Hematopoietic multipotent progenitor cell treated with erythropoietin and hydrocortisone succinate and interleukin-3 and kit ligand, for 8 days (in vitro differentiated cells): Measurements from ENCODE around the gene MBNL2.
"Not testable (repeated sequence)": the region's sequence is repeated elsewhere in the genome, so short reads cannot be mapped to it uniquely, and the experiment has no call there.

ENCODE experiments used
- DNase-seq: peaks from one replicate; pipeline ENCODE4 v3.0.0-alpha.2; 2015

The MBNL2 gene

DNA sequence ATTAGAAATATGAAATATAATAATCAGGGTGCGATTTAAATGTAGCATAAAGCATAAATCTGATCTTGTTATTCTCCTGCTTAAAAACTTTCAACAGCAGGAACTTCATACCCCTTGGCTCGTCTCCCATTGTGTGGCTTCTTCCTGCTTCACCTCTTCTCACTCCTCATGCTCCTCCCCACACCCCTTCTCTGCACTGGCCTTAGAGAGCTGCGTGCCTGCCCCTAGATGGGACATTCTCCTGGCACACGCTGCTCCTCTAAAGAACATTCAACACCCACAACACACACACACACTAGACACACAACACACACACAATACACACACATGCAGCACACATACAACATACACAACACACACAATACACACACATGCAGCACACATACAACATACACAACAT lies 107.2 kb downstream of the MBNL2 start:
- peak; percentile 56 for DNase-seq

- no peak for DNase-seq
Measured at GRCh38 chr13:97330448-97330847, 108.3 kb downstream of the MBNL2 start.

GRCh38 chr13:97332742-97333141 lies 110.6 kb downstream of the MBNL2 start:
- no peak for DNase-seq

- no peak for DNase-seq
Measured at GRCh38 chr13:97333983-97334382, 111.8 kb downstream of the MBNL2 start.

- DNase-seq, result no peak
Measured at GRCh38 chr13:97334690-97335089, 112.6 kb downstream of the MBNL2 start.

DNA sequence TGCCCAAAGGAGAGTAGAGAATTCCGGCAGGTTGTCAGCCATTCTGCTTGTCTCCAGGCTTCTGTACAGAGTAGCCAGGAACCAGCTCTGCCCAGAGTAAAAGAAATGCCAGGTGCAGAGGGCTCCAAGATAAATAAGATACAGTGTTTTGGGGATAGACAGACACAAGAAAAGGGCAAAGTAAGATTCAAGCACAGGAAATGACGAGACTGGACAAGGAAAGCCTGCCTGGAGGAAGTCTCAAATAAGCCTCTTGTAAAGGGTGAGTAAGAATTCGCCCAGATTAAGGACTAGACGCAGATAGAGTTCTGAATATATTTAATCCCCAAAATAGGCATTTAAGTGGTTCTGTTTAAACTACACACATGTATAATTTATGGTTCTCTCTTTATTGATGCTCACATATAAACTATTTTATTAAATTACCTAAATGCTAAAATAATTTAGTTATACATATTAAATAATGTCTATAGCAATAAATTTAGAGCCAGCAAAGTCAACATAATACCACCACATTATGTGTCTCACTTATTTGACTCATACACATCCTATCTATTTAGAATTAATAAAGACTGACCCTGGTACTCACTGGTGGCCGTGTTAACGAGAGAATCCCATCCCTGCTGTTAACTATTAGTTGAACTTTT lies 113.5 kb downstream of the MBNL2 start:
- DNase-seq, result no peak

DNA sequence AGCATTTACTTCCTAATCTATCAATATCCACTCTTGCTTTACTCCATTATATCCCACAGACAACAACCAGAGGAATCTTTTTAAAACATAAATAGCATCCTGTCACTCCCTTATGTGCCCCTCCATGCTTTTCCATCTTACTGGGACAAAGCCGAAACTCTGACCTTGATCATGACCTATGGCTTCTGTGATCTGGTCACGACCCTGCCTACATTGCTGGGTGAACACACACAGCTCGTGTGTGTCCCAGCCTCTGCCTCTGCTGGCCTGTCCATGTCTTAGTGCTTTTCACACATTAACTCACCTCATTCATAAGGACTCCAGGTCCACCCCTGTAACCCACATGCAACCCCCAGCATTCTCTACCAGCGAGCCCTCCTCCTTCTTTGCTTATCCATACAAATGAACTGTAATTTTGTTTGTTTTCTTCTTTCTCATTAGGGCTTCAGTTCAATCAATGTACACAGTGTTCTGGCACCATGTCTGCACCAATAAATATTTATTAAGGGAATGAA lies 115.9 kb downstream of the MBNL2 start:
- DNase-seq, result no peak

DNA sequence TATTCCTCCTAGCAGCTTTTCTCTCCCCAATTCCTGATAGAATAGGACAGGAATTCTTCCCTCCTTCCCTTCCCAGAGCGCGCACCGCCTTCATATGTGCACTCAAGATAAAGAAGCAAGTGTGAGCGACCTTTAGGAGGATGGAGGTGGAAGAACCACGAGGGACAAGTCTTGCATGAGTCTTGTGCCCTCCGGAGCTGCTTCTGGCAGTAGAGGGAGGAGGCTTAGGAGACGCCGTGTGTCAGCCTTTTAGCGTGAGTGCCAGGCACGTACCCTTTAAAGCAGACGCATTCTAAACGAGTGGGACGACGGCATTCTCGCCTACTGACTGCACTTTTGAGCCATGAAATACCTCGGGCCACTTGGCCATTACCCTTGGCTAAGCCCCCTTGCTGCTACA lies 116.4 kb downstream of the MBNL2 start:
- no peak for DNase-seq

GRCh38 chr13:97339019-97339987 lies 117.2 kb downstream of the MBNL2 start:
- peak; percentile 9 for DNase-seq

DNA sequence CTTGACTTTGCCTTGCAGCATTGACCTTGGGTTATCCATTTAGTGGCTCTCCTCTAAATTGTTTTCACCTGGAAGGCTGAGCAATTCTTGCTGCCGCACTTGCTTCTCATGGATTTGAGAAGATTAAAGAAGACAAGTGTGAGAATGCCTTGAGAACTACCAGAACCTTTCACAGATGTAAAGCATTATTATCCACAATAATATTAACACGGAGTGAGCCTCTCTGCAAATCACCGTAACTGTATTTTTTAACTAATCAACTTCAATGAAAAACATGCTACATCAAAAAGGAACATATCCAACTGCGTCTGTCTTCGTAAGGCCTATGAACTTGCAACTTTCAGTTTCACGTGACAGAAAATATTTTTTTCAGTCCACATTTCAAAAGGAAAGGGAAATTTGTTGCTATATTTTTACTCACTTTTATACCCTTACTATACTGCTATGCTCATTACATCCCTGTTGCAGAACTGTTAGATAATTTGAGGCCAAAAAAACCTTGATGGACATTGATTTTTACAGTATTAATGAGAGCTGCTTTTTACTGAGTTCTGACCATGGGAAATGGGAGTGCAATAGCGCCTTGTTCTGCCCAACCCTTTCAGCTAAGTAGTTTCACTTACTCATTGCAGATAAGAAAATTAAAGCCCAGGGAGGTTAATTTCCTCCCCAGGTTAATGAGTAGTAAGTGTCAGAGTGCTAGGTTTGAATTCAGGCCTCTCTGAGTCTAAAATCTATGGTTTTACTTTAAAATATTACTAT lies 118.0 kb downstream of the MBNL2 start:
- peak; percentile 7 for DNase-seq

DNA sequence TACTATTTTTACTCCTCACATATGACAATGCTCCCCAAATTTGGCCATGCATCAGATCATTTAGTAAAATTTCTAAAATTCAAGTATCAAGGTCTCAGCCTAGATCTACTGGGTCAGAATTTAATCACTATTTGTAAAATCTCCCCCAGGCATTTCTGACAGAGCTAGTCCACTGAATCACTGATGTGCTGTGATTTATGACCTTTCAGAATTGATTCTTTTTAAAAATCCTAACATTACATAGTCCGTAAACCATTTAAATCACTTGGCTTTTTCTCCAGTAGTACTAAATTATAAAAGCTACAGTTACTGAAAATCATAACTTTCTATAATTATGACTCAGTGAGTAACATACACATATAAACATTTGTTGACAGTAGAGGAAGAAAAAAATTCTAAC lies 119.0 kb downstream of the MBNL2 start:
- DNase-seq, result no peak

DNA sequence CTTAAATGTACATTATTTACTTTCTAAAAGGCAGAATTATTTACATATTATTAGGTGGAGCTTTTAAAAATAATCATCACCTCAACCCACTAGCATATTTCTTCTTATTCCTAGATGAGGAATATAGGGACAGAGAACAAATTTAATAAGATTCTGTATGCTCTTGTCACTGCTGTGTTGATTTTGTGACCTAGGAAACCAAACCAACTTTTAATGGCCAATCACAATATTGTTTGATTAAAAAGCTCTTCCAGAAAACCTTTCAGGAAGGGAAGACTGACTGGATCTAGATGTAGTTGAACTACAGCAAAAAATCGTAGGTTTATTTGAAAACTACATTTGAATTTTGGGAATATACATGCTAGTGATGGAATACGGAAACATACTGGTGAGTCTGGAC lies 120.0 kb downstream of the MBNL2 start:
- DNase-seq, result no peak

DNA sequence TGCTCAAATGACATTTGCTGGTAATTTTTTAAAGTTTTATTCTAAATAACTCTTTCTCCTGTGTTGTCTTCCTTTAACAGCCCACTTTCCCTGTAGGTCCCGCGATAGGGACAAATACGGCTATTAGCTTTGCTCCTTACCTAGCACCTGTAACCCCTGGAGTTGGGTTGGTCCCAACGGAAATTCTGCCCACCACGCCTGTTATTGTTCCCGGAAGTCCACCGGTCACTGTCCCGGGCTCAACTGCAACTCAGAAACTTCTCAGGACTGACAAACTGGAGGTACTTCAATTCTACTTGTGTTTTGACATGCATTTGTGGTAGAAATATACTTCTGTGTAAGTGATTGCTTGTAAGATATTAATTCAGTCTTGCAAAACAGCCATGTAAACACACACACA lies 120.8 kb downstream of the MBNL2 start:
- DNase-seq, result no peak

- peak; percentile 80 for DNase-seq
Measured at GRCh38 chr13:97344265-97345175, 122.4 kb downstream of the MBNL2 start.

DNA sequence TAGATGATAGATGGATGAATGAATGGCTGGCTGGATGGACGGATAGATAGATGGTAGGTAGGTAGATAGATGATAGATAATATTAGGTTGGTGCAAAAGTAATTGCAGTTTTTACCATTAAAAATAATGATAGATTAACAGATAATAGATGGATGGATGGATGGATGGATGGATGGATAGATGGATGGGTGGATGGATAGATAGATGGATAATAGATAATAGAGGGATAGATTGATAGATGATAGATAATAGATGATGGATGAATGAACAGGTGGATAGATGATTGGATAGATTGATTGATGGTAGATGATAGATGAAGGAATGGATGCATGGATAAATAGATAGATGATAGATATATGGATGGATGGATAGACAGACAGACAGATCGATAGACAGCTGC lies 124.0 kb downstream of the MBNL2 start:
- no peak for DNase-seq

GRCh38 chr13:97346561-97347254 lies 124.6 kb downstream of the MBNL2 start:
- DNase-seq, result no peak

GRCh38 chr13:97347255-97347932 lies 125.3 kb downstream of the MBNL2 start:
- no peak for DNase-seq

DNA sequence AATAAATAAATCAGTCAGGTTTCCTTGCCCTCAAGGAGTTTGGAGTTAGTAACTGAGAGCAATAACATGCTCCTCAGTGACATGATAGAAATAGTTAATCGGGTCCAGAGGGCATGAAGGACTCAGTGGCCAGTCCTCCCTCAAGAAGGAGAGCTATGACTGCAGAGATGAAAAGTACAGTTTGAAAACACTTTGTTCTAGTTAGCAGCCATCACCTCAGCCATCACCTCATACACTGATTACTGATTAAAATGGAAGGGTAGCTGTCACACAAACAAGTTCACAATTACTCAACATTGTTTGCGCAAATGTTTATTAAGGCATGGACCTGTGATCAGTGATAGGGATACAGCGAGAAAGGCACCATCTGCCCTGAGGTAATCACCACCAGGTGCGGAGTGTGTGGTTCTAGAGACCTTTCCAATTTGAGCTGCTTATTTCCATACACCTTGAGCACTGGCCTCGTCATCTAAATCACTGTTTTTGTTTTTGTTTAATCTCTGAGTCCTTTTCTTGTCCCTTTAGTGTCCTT lies 126.5 kb downstream of the MBNL2 start:
- DNase-seq, result no peak

GRCh38 chr13:97352012-97352411 lies 129.9 kb downstream of the MBNL2 start:
- not testable (repeated sequence) for DNase-seq

DNA sequence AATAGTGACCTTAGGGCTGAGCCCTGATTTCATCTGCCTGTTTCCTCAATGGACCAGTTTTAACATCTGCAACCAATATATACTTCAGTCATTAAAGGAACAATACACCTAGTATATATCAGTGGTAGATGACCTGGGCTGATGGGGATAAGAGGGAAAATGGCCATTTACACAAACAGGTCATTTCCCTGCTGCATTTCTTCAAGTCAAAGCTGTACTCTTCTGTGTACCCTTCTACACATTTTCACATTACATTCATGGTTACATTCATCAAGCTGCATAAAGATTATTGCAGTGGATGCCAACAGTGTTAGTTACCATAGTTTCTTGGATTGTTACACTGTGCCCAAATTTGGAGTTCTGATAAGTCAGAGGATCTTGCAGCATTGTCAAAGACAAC lies 130.7 kb downstream of the MBNL2 start:
- no peak for DNase-seq
